ENCODE data around the gene COX10. TPM values are rescaled to one million over a fixed set of nuclear protein-coding genes. Genes with fewer than 3 reads are reported as not detected.
A peak's percentile ranks its signal among the peaks of the same experiment; 100 is the strongest.

The COX10 gene
- total RNA-seq, 2 experiments from 2014 or later: 21.1 to 24.9 TPM

- TF ChIP-seq EZH2phosphoT487 (IDR thresholded peaks at IDR 0.05; ENCODE audit: borderline replicate concordance, low read depth, low read length) (no peak), CTCF (conservative IDR thresholded peaks at IDR 0.05; ENCODE audit: low read length) (no peak)
- ChIA-PET CTCF (ENCODE audit: unreplicated experiment) (no interaction called here), POLR2A (interaction anchor here (0.7 kb wide), 1 partner anchor 178 kb away, joined by 5 read pairs; no protein-coding TSS in a partner anchor)
- H3K9me2 ChIP-seq (ENCODE audit: insufficient read depth, low read length): no peaks in the 10 kb centered on the region
- H4K20me1 ChIP-seq (ENCODE audit: insufficient read depth, low read length): peaks cover 4% of the 10 kb centered on the region; the same call in 1 of the 2 replicates
- H3K79me2 ChIP-seq (ENCODE audit: insufficient read depth, low read depth, low read length): no peaks in the 10 kb centered on the region; the same call in 1 of the 2 replicates
- intact Hi-C loops (cut with micrococcal nuclease; ENCODE audit: unreplicated experiment): no loop called here
- no peak overlapping the region for H3K4me3 ChIP-seq (ENCODE audit: low read depth, low read length, poor library complexity, severe bottlenecking)
- DNase-seq (ENCODE audit: low spot score): no peak
- peaks cover 10% of the 10 kb centered on the region for H3K36me3 ChIP-seq (ENCODE audit: insufficient read depth, low read length)
- no peak overlapping the region for H2AFZ ChIP-seq (ENCODE audit: low read length)
- H3K4me2 ChIP-seq (ENCODE audit: low read length): no peak overlapping the region
- H3K9me3 ChIP-seq (ENCODE audit: low read length): no peaks in the 10 kb centered on the region
- H3K27ac ChIP-seq (ENCODE audit: low read depth, low read length, poor library complexity, severe bottlenecking): no peak overlapping the region
- BruUV-seq (replicated peaks): no TSS peak
- no peaks in the 10 kb centered on the region for H3K4me1 ChIP-seq (ENCODE audit: insufficient read depth, low read length, poor library complexity, severe bottlenecking)
Observed at GRCh38 chr17:14107889-14108288, 38.6 kb downstream of the COX10 start.

GRCh38 chr17:14112407-14112806 is 43.1 kb downstream of the COX10 start:
- TF ChIP-seq EZH2phosphoT487 (IDR thresholded peaks at IDR 0.05; ENCODE audit: borderline replicate concordance, low read depth, low read length) (no peak), CTCF (conservative IDR thresholded peaks at IDR 0.05; ENCODE audit: low read length) (no peak)
- Histone ChIP-seq H3K36me3 (ENCODE audit: insufficient read depth, low read length) (peaks cover 15% of the 10 kb centered on the region), H3K9me2 (ENCODE audit: insufficient read depth, low read length) (no peaks in the 10 kb centered on the region), H3K4me2 (ENCODE audit: low read length) (no peak overlapping the region), H3K4me1 (ENCODE audit: insufficient read depth, low read length, poor library complexity, severe bottlenecking) (no peaks in the 10 kb centered on the region), H3K4me3 (ENCODE audit: low read depth, low read length, poor library complexity, severe bottlenecking) (no peak overlapping the region), H4K20me1 (ENCODE audit: insufficient read depth, low read length) (no peaks in the 10 kb centered on the region; the same call in 1 of the 2 replicates), H3K79me2 (ENCODE audit: insufficient read depth, low read depth, low read length) (no peaks in the 10 kb centered on the region; the same call in 1 of the 2 replicates), H2AFZ (ENCODE audit: low read length) (no peak overlapping the region), H3K27ac (ENCODE audit: low read depth, low read length, poor library complexity, severe bottlenecking) (no peak overlapping the region), H3K9me3 (ENCODE audit: low read length) (no peaks in the 10 kb centered on the region)
- CTCF ChIA-PET (ENCODE audit: unreplicated experiment): no interaction called here
- no TSS peak for BruUV-seq (replicated peaks)
- intact Hi-C loops (cut with micrococcal nuclease; ENCODE audit: unreplicated experiment): no loop called here
- no peak for DNase-seq (ENCODE audit: low spot score)
- POLR2A ChIA-PET: no interaction called here

GRCh38 chr17:14113137-14113536 is 43.8 kb downstream of the COX10 start:
- Histone ChIP-seq H3K79me2 (ENCODE audit: insufficient read depth, low read depth, low read length) (no peaks in the 10 kb centered on the region; the same call in 1 of the 2 replicates), H3K9me3 (ENCODE audit: low read length) (no peaks in the 10 kb centered on the region), H3K36me3 (ENCODE audit: insufficient read depth, low read length) (peaks cover 9% of the 10 kb centered on the region; the same call in 1 of the 2 replicates), H3K4me2 (ENCODE audit: low read length) (no peak overlapping the region), H3K9me2 (ENCODE audit: insufficient read depth, low read length) (no peaks in the 10 kb centered on the region), H3K27ac (ENCODE audit: low read depth, low read length, poor library complexity, severe bottlenecking) (no peak overlapping the region), H3K4me3 (ENCODE audit: low read depth, low read length, poor library complexity, severe bottlenecking) (no peak overlapping the region), H4K20me1 (ENCODE audit: insufficient read depth, low read length) (no peaks in the 10 kb centered on the region; the same call in none of the 2 replicates), H3K4me1 (ENCODE audit: insufficient read depth, low read length, poor library complexity, severe bottlenecking) (no peaks in the 10 kb centered on the region), H2AFZ (ENCODE audit: low read length) (no peak overlapping the region)
- intact Hi-C loops (cut with micrococcal nuclease; ENCODE audit: unreplicated experiment): no loop called here
- POLR2A ChIA-PET: no interaction called here
- no TSS peak for BruUV-seq (replicated peaks)
- CTCF ChIA-PET (ENCODE audit: unreplicated experiment): no interaction called here
- TF ChIP-seq EZH2phosphoT487 (IDR thresholded peaks at IDR 0.05; ENCODE audit: borderline replicate concordance, low read depth, low read length): no peak
- 0 out of 2 replicates have a peak, but pooled peaks have one; percentile 16 for TF ChIP-seq CTCF (conservative IDR thresholded peaks at IDR 0.05; ENCODE audit: low read length)
- DNase-seq (ENCODE audit: low spot score): no peak

All from OCI-LY7 (cell line).